Measurements from ENCODE around the gene AVPR2.

AVPR2 gene

DNA sequence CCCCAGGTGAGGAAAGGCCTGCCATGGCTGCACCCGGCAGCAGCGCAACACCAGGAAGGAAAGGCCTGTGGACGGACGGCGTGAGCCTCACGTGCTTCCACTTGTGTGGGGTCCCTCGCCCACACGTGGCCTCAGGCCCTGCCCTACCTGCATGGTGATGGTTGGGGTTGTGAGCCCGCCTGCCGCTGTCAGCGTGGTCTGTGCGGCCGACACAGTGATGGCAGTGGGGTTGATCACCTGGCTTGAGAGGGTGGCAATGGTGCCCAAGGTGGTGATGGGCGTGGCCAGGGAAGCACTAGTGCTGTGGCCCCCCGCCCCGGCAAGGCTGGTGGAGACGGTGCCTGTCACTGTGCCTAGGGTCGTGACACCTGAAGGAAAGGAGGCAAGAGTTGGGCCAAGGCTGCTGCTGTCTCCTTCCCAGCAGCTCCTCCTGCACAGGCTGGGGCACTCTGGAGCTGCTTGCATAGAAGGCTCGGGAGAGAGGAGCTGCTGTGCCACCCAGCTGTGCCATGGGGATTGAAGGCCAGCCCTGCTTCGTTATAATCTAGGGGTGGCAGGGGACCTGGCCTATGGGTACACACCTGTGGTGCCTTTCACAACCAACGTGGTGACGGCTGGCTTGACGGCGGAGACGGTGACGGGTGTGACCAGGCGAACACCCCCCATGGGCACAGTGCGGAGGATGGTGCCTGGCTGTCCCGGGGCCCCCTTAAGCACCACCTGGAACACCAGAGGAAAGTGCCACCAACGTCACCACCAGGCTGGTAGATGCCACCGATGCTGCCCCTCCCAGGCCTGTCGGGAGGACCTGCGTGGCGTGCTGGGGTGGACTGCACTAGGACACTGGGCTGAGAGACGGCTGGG, 51.8 kb downstream of the AVPR2 start:
- no peaks in the 10 kb centered on the region for H3K9me3 Mint-ChIP-seq
- H3K4me1 Mint-ChIP-seq (ENCODE audit: low read depth), result no peaks in the 10 kb centered on the region
- H3K36me3 Mint-ChIP-seq (ENCODE audit: low read depth), result peaks cover 100% of the 10 kb centered on the region
- no peaks in the 10 kb centered on the region for H3K27me3 Mint-ChIP-seq
- no peak overlapping the region for H3K4me3 Mint-ChIP-seq
- intact Hi-C loops (cut with micrococcal nuclease), result no loop called here
- no peak overlapping the region for H3K27ac Mint-ChIP-seq
